Psoas muscle (tissue), 8 donors: ENCODE data around the gene SLC25A6. TPM values are rescaled to one million over a fixed set of nuclear protein-coding genes. Genes with fewer than 3 reads are reported as not detected.

Experiments
- ATAC-seq, 4 donors: fragments of 200-7000 bp; cut with Tn5 transposase; one replicate each; pipeline ENCODE4 v1.9.1; 2020; ENCODE audit warnings: moderate library complexity in 3 of 4, mild to moderate bottlenecking in 2 of 4
- DNase-seq, 2 donors: peaks; one replicate each; pipeline ENCODE4 v3.0.0-alpha.2; 2020
- H3K27ac ChIP-seq: fragments of 200-600 bp; one replicate; pipeline ENCODE4 v1.8.0; 2022
- H3K27me3 ChIP-seq, 3 donors: fragments of 200-600 bp in 1 of 3; one replicate each; pipeline versions ENCODE4 v1.6.1 to v1.8.0; 2013 to 2022; ENCODE audit warnings: low read length in 2 of 3, mild to moderate bottlenecking in 2 of 3, moderate library complexity in 1 of 3; ENCODE audit not compliant: insufficient read depth in 3 of 3
- H3K36me3 ChIP-seq, 2 donors: fragments of 200-600 bp in 1 of 2; one replicate each; pipeline versions ENCODE4 v1.6.1 to v1.8.0; 2013 to 2022; ENCODE audit warnings: low read depth in 1 of 2, mild to moderate bottlenecking in 1 of 2, moderate library complexity in 1 of 2; ENCODE audit not compliant: insufficient read depth in 1 of 2
- H3K4me1 ChIP-seq: fragments of 200-600 bp; one replicate; pipeline ENCODE4 v1.8.0; 2022
- H3K4me3 ChIP-seq: fragments of 200-600 bp; one replicate; pipeline ENCODE4 v1.8.0; 2022; ENCODE audit warnings: mild to moderate bottlenecking
- H3K9me3 ChIP-seq: fragments of 200-600 bp; one replicate; pipeline ENCODE4 v1.8.0; 2022
- CTCF ChIP-seq: fragments of 200-600 bp; IDR thresholded peaks from one replicate; pipeline ENCODE4 v1.8.0; 2022; ENCODE audit warnings: antibody characterized with exemption
- WGBS, 3 donors: extraction: QIAGEN DNeasy Blood & Tissue Kit; methylation state at CpG; one replicate each; pipeline versions ENCODE4 v1.1.6 to v1.1.7; 2013; 5-methylcytosine and 5-hydroxymethylcytosine counted together
- intact Hi-C, 2 donors: fragments of 100-400 bp; cut with DNase I; formaldehyde crosslinking; loops; one replicate each; pipeline versions ENCODE4 v1.11.0 to v1.14.2; 2022
- polyA plus RNA-seq, 3 donors: library from polyadenylated mRNA; stranded (reverse); fragments of 200-250 nt; gene quantifications; one replicate each; pipeline ENCODE4 v1.2.3, GENCODE V29; 2013
- total RNA-seq, 4 donors: library from RNA; stranded (reverse); fragmentation: NEBNext Ultra II Directional in 2 of 4; extraction: Animal tissue kit (Norgen Biotek cat#: 25700) in 2 of 4; gene quantifications; one replicate each; pipeline versions ENCODE4 v1.2.1 to v1.2.4, GENCODE V29; 2021 to 2023
- donor health status: healthy with polysubstance abuse.
- donor health status: DM: no; HTN: no; CAD: no; lungs with moderate emphysema.
- donor health status: Bipolar disorder and iron deficiency.
- donor health status: healthy.
- donor health status: DM: yes; HTN: yes; CAD: no.
- donor health status: DM: no; HTN: no; CAD: no.
- donor health status: DM: no; HTN: no; CAD: no.
- donor health status: DM: yes; HTN: yes; CAD: no.

SLC25A6 gene
- total and polyA plus RNA-seq, 7 donors: 48.4 to 189 (median 83.0) TPM

GRCh38 chrX:1389181-1389992 lies 2.5 kb downstream of the SLC25A6 start:
- H3K36me3 ChIP-seq: peaks cover 20 to 69% of the 10 kb centered on the region in 2 donors
- H3K9me3 ChIP-seq: no peaks in the 10 kb centered on the region
- peaks cover 37% of the 10 kb centered on the region for H3K4me1 ChIP-seq
- TF ChIP-seq CTCF: no peak
- intact Hi-C loops: no loop called here
- H3K27ac ChIP-seq: no peak overlapping the region
- WGBS, 3 donors: 88 to 90% (median 90%) methylated on average over 51 of the region's 51 CpGs
- peak overlapping the region; percentile 96 for H3K4me3 ChIP-seq
- DNase-seq (peak; percentile 22 to 53), ATAC-seq (no peak)
- no peaks in the 10 kb centered on the region for H3K27me3 ChIP-seq

- no peak for TF ChIP-seq CTCF
- no peak for DNase-seq
- H3K27ac ChIP-seq: no peak overlapping the region
- ATAC-seq: no peak
- peaks cover 32% of the 10 kb centered on the region for H3K4me1 ChIP-seq
- peak overlapping the region; percentile 25 for H3K4me3 ChIP-seq
- intact Hi-C loops: no loop called here
- 78 to 88% (median 83%) methylated on average over 4 of the region's 4 CpGs for WGBS, 3 donors
- H3K36me3 ChIP-seq: peaks cover 20 to 76% of the 10 kb centered on the region in 2 donors
- H3K27me3 ChIP-seq: no peaks in the 10 kb centered on the region
- H3K9me3 ChIP-seq: no peaks in the 10 kb centered on the region
Measured at GRCh38 chrX:1388651-1389050, 3.3 kb downstream of the SLC25A6 start.

- H3K4me1 ChIP-seq: peaks cover 26% of the 10 kb centered on the region
- 93 to 94% (median 93%) methylated on average over 42 to 43 of the region's 43 CpGs for WGBS, 3 donors
- TF ChIP-seq CTCF: no peak
- intact Hi-C loops: no loop called here
- no peak overlapping the region for H3K4me3 ChIP-seq
- peaks cover 24 to 80% of the 10 kb centered on the region in 2 donors for H3K36me3 ChIP-seq
- no peaks in the 10 kb centered on the region for H3K9me3 ChIP-seq
- ATAC-seq (no peak), DNase-seq (peak; percentile 13 to 55)
- no peaks in the 10 kb centered on the region for H3K27me3 ChIP-seq
- no peak overlapping the region for H3K27ac ChIP-seq
Measured at GRCh38 chrX:1387141-1387776, 4.7 kb downstream of the SLC25A6 start.

- Histone ChIP-seq H3K4me3 (no peak overlapping the region), H3K36me3 (peaks cover 24 to 80% of the 10 kb centered on the region in 2 donors), H3K4me1 (peaks cover 26% of the 10 kb centered on the region), H3K27me3 (no peaks in the 10 kb centered on the region), H3K27ac (no peak overlapping the region), H3K9me3 (no peaks in the 10 kb centered on the region)
- intact Hi-C loops: no loop called here
- WGBS, 3 donors: 93 to 95% (median 95%) methylated on average over 41 of the region's 41 CpGs
- ATAC-seq: no peak
- no peak for DNase-seq
- no peak for TF ChIP-seq CTCF
Measured at GRCh38 chrX:1386338-1387127, 5.4 kb downstream of the SLC25A6 start.
